C4-2B (cell line): ENCODE measurements around the gene ITPR1.

Experiments
- H3K27ac ChIP-seq: fragments of 450-650 bp; 2 replicates; pipeline ENCODE4 v1.5.1; 2017
- ZFX ChIP-seq: fragments of 450-650 bp; IDR thresholded peaks from 2 replicates; pipeline ENCODE4 v1.6.1; 2017
- TF ChIP-seq, protein P1 (sequence below): fragments of 450-650 bp; conservative IDR thresholded peaks from 2 replicates; pipeline ENCODE4 v1.5.1; 2017; ENCODE audit warnings: mild to moderate bottlenecking

ITPR1 gene

DNA sequence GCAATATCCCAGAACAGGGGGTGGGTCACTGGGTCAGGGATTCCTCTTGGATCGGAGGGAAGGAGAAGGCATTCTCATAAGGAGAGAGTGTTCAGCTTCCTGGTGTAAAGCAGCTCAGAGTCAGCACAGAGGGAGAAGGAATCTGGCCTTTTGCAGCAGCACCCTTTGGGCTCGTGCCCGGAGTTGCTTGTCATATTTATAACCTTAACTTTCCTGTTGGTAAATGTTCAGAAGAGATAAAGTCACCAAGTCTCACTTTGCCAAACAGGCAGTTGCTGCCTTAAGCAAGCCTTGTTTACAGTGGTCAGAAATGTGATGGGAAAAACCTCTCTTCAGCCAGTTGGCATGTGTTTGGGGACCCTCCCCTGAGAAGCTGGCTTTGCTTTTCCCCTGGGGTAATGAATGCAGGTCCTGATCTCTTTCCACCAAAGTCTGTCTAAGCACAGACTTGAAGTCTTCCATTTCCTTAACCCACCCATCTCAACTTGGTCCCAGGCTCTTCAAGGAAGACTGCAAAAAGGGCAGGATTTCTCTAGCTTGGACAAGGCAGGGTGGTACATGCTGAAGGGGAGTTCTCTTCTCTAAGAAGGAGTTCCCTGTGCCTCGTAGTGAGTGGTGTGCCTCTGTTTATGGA lies 279.1 kb downstream of the ITPR1 start:
- H3K27ac ChIP-seq = peak overlapping the region; percentile 52
- TF ChIP-seq, protein P1, sequence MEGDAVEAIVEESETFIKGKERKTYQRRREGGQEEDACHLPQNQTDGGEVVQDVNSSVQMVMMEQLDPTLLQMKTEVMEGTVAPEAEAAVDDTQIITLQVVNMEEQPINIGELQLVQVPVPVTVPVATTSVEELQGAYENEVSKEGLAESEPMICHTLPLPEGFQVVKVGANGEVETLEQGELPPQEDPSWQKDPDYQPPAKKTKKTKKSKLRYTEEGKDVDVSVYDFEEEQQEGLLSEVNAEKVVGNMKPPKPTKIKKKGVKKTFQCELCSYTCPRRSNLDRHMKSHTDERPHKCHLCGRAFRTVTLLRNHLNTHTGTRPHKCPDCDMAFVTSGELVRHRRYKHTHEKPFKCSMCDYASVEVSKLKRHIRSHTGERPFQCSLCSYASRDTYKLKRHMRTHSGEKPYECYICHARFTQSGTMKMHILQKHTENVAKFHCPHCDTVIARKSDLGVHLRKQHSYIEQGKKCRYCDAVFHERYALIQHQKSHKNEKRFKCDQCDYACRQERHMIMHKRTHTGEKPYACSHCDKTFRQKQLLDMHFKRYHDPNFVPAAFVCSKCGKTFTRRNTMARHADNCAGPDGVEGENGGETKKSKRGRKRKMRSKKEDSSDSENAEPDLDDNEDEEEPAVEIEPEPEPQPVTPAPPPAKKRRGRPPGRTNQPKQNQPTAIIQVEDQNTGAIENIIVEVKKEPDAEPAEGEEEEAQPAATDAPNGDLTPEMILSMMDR = no peak
- no peak for TF ChIP-seq ZFX

DNA sequence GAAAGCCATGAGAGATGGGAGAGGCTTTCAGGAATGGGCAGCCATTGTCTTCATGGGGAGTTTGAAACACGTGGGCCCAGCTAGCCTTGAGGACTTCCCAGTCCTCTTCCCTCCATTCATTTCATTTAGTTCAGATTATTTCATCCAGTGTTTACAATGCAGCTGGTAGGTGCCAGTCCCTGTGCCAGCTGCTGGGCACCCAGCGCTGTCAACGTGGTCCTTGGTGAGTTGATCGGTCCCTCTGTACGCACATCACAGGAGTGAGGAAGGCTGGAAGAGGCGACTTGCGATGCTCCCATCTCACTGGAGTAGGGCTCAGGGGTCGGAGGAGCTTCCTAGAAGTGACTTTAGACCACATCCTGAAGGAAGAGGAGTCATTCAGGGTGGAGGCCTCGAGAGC lies 279.7 kb downstream of the ITPR1 start:
- TF ChIP-seq, protein P1 = no peak
- TF ChIP-seq ZFX = no peak
- peak overlapping the region; percentile 52 for H3K27ac ChIP-seq

DNA sequence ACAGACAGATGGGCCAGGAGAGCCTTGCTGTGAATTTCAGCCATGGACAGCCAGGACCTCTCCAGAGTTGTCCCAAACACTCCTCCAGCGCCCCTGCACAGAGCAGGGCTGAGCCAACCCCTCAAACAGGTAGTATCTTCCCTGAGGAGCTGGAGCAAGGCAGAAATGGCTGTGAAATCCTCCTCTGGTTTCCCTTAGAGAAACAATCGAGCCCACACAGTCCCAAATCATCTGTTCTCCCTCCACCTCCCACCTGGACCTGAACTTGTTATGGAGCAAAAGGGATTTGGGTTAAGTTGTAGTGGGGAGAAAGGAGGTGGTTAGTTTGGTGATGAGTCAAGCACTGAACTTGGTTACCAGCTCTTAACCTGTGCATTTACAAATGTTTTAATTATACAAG lies 280.4 kb downstream of the ITPR1 start:
- no peak for TF ChIP-seq ZFX
- TF ChIP-seq, protein P1 = no peak
- no peak overlapping the region for H3K27ac ChIP-seq

DNA sequence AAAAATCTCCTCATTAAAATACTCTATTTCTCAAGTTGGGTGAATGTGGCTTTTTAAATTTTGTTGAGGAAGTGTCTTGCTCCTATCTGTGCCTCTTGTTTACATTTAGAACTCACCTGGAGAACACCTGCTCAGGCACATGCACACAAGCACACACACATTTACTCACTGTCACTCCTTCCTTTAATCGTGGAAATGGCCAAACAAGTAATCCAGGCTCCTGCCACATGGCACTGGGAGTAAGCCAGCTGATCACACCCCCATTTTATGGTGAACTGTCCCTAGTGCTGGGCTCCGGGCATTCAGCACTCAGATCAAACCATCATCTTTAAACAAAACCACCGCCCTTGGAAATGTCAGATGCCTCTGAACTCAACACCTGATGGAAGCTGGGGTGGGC lies 281.4 kb downstream of the ITPR1 start:
- no peak for TF ChIP-seq ZFX
- TF ChIP-seq, protein P1 = no peak
- H3K27ac ChIP-seq = no peak overlapping the region

DNA sequence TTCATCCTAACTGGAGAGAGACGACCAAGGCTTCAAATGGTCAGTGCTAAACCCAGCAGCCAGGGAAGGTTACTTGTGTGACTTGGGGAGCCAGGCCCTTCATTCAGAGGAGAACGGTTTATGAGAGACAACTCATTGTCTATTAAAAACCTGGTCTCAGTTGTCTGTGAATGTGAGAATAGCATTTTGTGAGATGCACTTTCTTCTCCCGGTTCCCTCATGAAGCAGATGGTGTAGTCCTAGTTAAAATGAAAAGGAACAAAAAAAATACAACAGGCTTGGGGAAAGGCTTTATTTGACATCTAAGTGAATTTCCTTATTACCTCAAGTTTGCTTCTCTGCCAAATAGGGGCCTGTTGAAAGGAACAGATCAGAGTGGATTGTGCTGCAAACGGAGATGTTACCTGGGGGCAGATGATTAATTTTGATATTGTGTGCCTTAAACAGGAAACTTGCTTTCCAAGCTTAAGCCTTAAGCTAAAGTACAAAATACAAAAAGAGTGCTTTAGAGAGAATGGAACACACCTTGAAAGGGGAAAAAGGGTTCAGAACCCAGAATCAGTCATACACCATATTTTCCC lies 283.3 kb downstream of the ITPR1 start:
- no peak overlapping the region for H3K27ac ChIP-seq
- TF ChIP-seq ZFX = no peak

DNA sequence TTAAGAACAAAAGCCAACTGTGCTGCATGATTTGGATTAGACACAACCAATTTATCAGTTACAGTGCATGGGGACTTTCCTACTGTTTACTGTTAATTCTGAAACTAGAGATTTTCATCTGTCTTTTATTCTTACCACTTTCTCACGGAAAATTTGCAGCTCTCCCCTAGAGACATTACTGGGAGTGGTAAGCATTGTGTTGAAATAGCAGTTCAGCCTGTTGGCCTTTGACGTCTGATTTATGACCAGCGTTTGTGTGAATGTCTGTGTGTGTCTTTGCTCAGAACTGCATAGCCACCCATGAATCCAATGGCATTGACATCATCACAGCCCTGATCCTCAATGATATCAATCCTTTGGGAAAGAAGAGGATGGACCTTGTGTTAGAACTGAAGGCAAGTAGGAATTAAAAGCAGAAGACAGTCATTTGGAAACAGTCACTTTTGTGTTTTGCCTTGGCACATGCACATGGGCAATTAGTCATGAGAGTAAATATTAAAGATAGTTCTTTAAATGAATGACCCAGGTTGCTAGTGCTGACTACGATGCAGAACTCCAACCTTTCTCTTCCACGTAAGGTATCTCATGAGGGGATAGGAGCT lies 283.9 kb downstream of the ITPR1 start:
- H3K27ac ChIP-seq = no peak overlapping the region
- TF ChIP-seq, protein P1 = no peak
- TF ChIP-seq ZFX = no peak

DNA sequence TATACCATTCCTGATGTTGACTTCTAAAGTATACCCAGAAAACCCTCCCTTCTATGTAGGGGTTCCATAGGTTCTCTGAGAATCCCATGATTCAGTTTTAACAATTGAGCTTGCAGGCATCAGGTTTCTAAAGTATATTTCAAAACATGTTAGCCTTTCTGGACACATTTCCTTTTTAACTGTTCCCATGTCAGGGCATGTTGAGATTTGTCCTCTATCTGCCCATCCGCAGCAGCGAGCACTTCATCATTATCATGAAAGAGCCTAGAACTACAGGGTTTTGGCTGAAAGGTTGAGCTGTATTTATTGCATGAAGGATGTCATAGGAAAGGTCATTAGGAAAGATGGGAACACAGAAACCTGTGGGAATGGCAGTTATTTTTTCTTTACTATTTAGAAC lies 285.0 kb downstream of the ITPR1 start:
- no peak overlapping the region for H3K27ac ChIP-seq
- TF ChIP-seq ZFX = no peak
- TF ChIP-seq, protein P1 = no peak
